ENCODE results near the gene DFFB. TPM values are rescaled to one million over a fixed set of nuclear protein-coding genes. Genes with fewer than 3 reads are reported as not detected.

Gene DFFB
- total RNA-seq, 1 experiment from 2014 or later, result 17.1 TPM

GRCh38 chr1:3922201-3922725 is 65.0 kb downstream of the DFFB start:
- Histone ChIP-seq H3K9me2 (replicated peaks; ENCODE audit: low read length) (no peaks in the 10 kb centered on the region), H3K27ac (ENCODE audit: low read length) (no peak overlapping the region), H3K27me3 (ENCODE audit: low read length) (peaks cover 76% of the 10 kb centered on the region), H3K4me1 (ENCODE audit: insufficient read depth, low read length) (no peaks in the 10 kb centered on the region), H4K20me1 (ENCODE audit: low read length) (no peaks in the 10 kb centered on the region), H3K4me2 (ENCODE audit: low read length) (no peak overlapping the region), H3K36me3 (ENCODE audit: low read depth, low read length) (no peaks in the 10 kb centered on the region), H2AFZ (ENCODE audit: low read length) (no peak overlapping the region), H3K4me3 (ENCODE audit: low read length) (no peak overlapping the region), H3K9ac (ENCODE audit: low read length) (no peak overlapping the region), H3K79me2 (ENCODE audit: low read length) (no peaks in the 10 kb centered on the region), H3F3A (ENCODE audit: low read length, unreplicated experiment) (no peaks in the 10 kb centered on the region), H3K9me3 (ENCODE audit: low read length) (no peaks in the 10 kb centered on the region)
- CTCF ChIA-PET, result no interaction called here
- TF ChIP-seq EZH2 (IDR thresholded peaks at IDR 0.05; ENCODE audit: low read length, unreplicated experiment) (no peak), CTCF (conservative IDR thresholded peaks at IDR 0.05; ENCODE audit: low read depth, low read length) (no peak), EZH2phosphoT487 (IDR thresholded peaks at IDR 0.05; ENCODE audit: borderline replicate concordance, low read length) (no peak)
- DNase-seq (no peak), ATAC-seq (no peak)
- POLR2A ChIA-PET (ENCODE audit: unreplicated experiment), result no interaction called here
- BruUV-seq (replicated peaks), result no TSS peak
- intact Hi-C loops (cut with micrococcal nuclease), result no loop called here

GRCh38 chr1:3922851-3923250 is 65.6 kb downstream of the DFFB start:
- Histone ChIP-seq H3F3A (ENCODE audit: low read length, unreplicated experiment) (no peaks in the 10 kb centered on the region), H3K4me2 (ENCODE audit: low read length) (no peak overlapping the region), H3K27me3 (ENCODE audit: low read length) (peaks cover 71% of the 10 kb centered on the region), H3K9me3 (ENCODE audit: low read length) (no peaks in the 10 kb centered on the region), H3K4me1 (ENCODE audit: insufficient read depth, low read length) (no peaks in the 10 kb centered on the region), H3K9ac (ENCODE audit: low read length) (no peak overlapping the region), H3K9me2 (replicated peaks; ENCODE audit: low read length) (no peaks in the 10 kb centered on the region), H3K36me3 (ENCODE audit: low read depth, low read length) (no peaks in the 10 kb centered on the region), H3K27ac (ENCODE audit: low read length) (no peak overlapping the region), H2AFZ (ENCODE audit: low read length) (no peak overlapping the region), H3K4me3 (ENCODE audit: low read length) (no peak overlapping the region), H3K79me2 (ENCODE audit: low read length) (no peaks in the 10 kb centered on the region), H4K20me1 (ENCODE audit: low read length) (no peaks in the 10 kb centered on the region)
- CTCF ChIA-PET, result no interaction called here
- POLR2A ChIA-PET (ENCODE audit: unreplicated experiment), result no interaction called here
- BruUV-seq (replicated peaks), result no TSS peak
- DNase-seq (no peak), ATAC-seq (no peak)
- TF ChIP-seq EZH2phosphoT487 (IDR thresholded peaks at IDR 0.05; ENCODE audit: borderline replicate concordance, low read length) (no peak), CTCF (conservative IDR thresholded peaks at IDR 0.05; ENCODE audit: low read depth, low read length) (no peak), EZH2 (IDR thresholded peaks at IDR 0.05; ENCODE audit: low read length, unreplicated experiment) (no peak)
- intact Hi-C loops (cut with micrococcal nuclease), result no loop called here

GRCh38 chr1:3923378-3924185 is 66.3 kb downstream of the DFFB start:
- no peaks in the 10 kb centered on the region for H4K20me1 ChIP-seq (ENCODE audit: low read length)
- no peaks in the 10 kb centered on the region for H3K9me3 ChIP-seq (ENCODE audit: low read length)
- H3K4me2 ChIP-seq (ENCODE audit: low read length), result no peak overlapping the region
- ChIA-PET CTCF (no interaction called here), POLR2A (ENCODE audit: unreplicated experiment) (no interaction called here)
- H3K27me3 ChIP-seq (ENCODE audit: low read length), result peaks cover 65% of the 10 kb centered on the region
- H3K9ac ChIP-seq (ENCODE audit: low read length), result no peak overlapping the region
- BruUV-seq (replicated peaks), result no TSS peak
- H3K9me2 ChIP-seq (replicated peaks; ENCODE audit: low read length), result no peaks in the 10 kb centered on the region
- no peak overlapping the region for H2AFZ ChIP-seq (ENCODE audit: low read length)
- no peaks in the 10 kb centered on the region for H3K4me1 ChIP-seq (ENCODE audit: insufficient read depth, low read length)
- intact Hi-C loops (cut with micrococcal nuclease), result no loop called here
- no peaks in the 10 kb centered on the region for H3K79me2 ChIP-seq (ENCODE audit: low read length)
- ATAC-seq (no peak), DNase-seq (no peak)
- H3F3A ChIP-seq (ENCODE audit: low read length, unreplicated experiment), result no peaks in the 10 kb centered on the region
- H3K27ac ChIP-seq (ENCODE audit: low read length), result no peak overlapping the region
- H3K36me3 ChIP-seq (ENCODE audit: low read depth, low read length), result no peaks in the 10 kb centered on the region
- H3K4me3 ChIP-seq (ENCODE audit: low read length), result no peak overlapping the region
- TF ChIP-seq CTCF (conservative IDR thresholded peaks at IDR 0.05; ENCODE audit: low read depth, low read length) (no peak), EZH2phosphoT487 (IDR thresholded peaks at IDR 0.05; ENCODE audit: borderline replicate concordance, low read length) (no peak), EZH2 (IDR thresholded peaks at IDR 0.05; ENCODE audit: low read length, unreplicated experiment) (no peak)
